GM23248 (cell line): ENCODE measurements around the gene GRK3. TPM values are rescaled to one million over a fixed set of nuclear protein-coding genes. Genes with fewer than 3 reads are reported as not detected.
"Not testable (repeated sequence)": the region's sequence is repeated elsewhere in the genome, so short reads cannot be mapped to it uniquely, and the experiment has no call there.

Experiments used
- DNase-seq: peaks from one replicate; pipeline ENCODE4 v3.0.0-alpha.2; 2015
- H2AFZ ChIP-seq: fragments of 200-600 bp; sonication (generic); 2 replicates; pipeline ENCODE4 v1.6.1; 2016; ENCODE audit warnings: antibody characterized with exemption
- H3F3A ChIP-seq: fragments of 200-600 bp; sonication (generic); 2 replicates; pipeline ENCODE4 v1.6.1; 2016; ENCODE audit warnings: mild to moderate bottlenecking, antibody characterized with exemption, mixed run types; ENCODE audit not compliant: insufficient read depth
- H3K27ac ChIP-seq: fragments of 200-600 bp; sonication (generic); 2 replicates; pipeline ENCODE4 v1.5.1; 2016; ENCODE audit warnings: mild to moderate bottlenecking
- H3K27me3 ChIP-seq: fragments of 200-600 bp; sonication (generic); replicated peaks from 2 replicates; pipeline ENCODE4 v1.6.1; 2016; ENCODE audit warnings: mild to moderate bottlenecking; ENCODE audit not compliant: insufficient read depth
- H3K36me3 ChIP-seq: fragments of 200-600 bp; sonication (generic); 2 replicates; pipeline ENCODE4 v1.6.1; 2016; ENCODE audit warnings: low read depth, mild to moderate bottlenecking
- H3K4me1 ChIP-seq: fragments of 200-600 bp; sonication (generic); 2 replicates; pipeline ENCODE4 v1.6.1; 2016; ENCODE audit warnings: mild to moderate bottlenecking; ENCODE audit not compliant: insufficient read depth
- H3K4me2 ChIP-seq: fragments of 200-600 bp; sonication (generic); one replicate; pipeline ENCODE4 v1.6.1; 2016; ENCODE audit warnings: mild to moderate bottlenecking; ENCODE audit not compliant: unreplicated experiment
- H3K4me3 ChIP-seq: fragments of 200-600 bp; sonication (generic); 2 replicates; pipeline ENCODE4 v1.5.1; 2016; ENCODE audit warnings: mild to moderate bottlenecking
- H3K79me2 ChIP-seq: fragments of 200-600 bp; sonication (generic); 2 replicates; pipeline ENCODE4 v1.6.1; 2016; ENCODE audit warnings: mild to moderate bottlenecking; ENCODE audit not compliant: insufficient read depth
- H3K9ac ChIP-seq: fragments of 200-600 bp; sonication (generic); 2 replicates; pipeline ENCODE4 v1.6.1; 2016; ENCODE audit warnings: mild to moderate bottlenecking
- H3K9me2 ChIP-seq: fragments of 200-600 bp; sonication (generic); 2 replicates; pipeline ENCODE4 v1.6.1; 2016; ENCODE audit warnings: mixed run types, mild to moderate bottlenecking, moderate library complexity; ENCODE audit not compliant: insufficient read depth
- H3K9me3 ChIP-seq: fragments of 200-600 bp; sonication (generic); one replicate; pipeline ENCODE4 v1.6.1; 2017; ENCODE audit warnings: low read depth
- H4K20me1 ChIP-seq: fragments of 200-600 bp; sonication (generic); 2 replicates; pipeline ENCODE4 v1.6.0; 2016; ENCODE audit not compliant: insufficient read depth
- EZH2 ChIP-seq: fragments of 200-600 bp; sonication (generic); IDR thresholded peaks from 2 replicates; pipeline ENCODE4 v1.6.1; 2018; ENCODE audit warnings: antibody characterized with exemption, mild to moderate bottlenecking; ENCODE audit not compliant: insufficient read depth, poor library complexity, severe bottlenecking
- EZH2phosphoT487 ChIP-seq: fragments of 200-600 bp; sonication (generic); IDR thresholded peaks from 2 replicates; pipeline ENCODE4 v1.6.1; 2018; ENCODE audit warnings: antibody characterized with exemption, moderate library complexity, mild to moderate bottlenecking, low read depth; ENCODE audit not compliant: insufficient read depth
- WGBS, 2 experiments: methylation state at CpG; one replicate each; pipeline ENCODE4 v1.1.6; 2015 to 2017; ENCODE audit warnings: low lambda C conversion rate in 2 of 2, low coverage in 1 of 2; ENCODE audit errors: missing lambda C conversion rate in 2 of 2; 5-methylcytosine and 5-hydroxymethylcytosine counted together
- in situ Hi-C: fragments of 300-500 bp; cut with MboI; formaldehyde crosslinking; loops from 2 replicates; pipeline ENCODE4 v1.15.0; 2020
- polyA plus RNA-seq: library from polyadenylated mRNA; unstranded; fragments of >200 nt; fragmentation: Nextera tagmentation; extraction: Ambion mirVana; gene quantifications from 2 replicates; pipeline ENCODE4 v1.2.1, GENCODE V29; 2016
- total RNA-seq: library from RNA; depleted of rRNA; stranded (reverse); fragments of >200 nt; shearing (Covaris generic); gene quantifications from 2 replicates; pipeline ENCODE4 v1.2.3, GENCODE V29; 2014

The GRK3 gene
- total and polyA plus RNA-seq, 2 experiments from 2014 or later = 0.08 to 0.11 TPM

DNA sequence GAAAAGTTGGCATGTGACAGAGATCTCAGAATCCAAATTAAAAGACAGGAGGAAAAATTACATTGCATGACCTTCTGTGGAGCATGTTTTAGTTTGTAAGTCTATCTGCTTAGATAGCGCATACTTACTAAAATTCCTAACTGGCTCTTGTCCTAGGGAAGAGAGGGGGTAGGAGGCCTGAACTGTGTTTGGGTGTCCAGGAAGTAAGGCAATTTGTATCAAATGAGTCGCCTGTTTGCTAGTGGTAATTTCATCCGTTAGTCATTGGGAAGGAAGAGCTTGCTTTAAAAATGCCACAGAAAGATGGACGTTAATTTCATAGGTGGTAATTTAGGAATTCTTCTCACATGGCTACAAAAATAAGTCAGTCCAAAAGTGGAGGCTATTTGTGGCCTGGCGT, 18.5 kb downstream of the GRK3 start:
- Histone ChIP-seq H3K4me2 (no peak overlapping the region), H3F3A (no peaks in the 10 kb centered on the region), H3K9me3 (no peaks in the 10 kb centered on the region), H3K9ac (no peak overlapping the region), H3K9me2 (no peaks in the 10 kb centered on the region), H3K27me3 (no peaks in the 10 kb centered on the region), H3K79me2 (no peaks in the 10 kb centered on the region), H4K20me1 (no peaks in the 10 kb centered on the region), H3K36me3 (no peaks in the 10 kb centered on the region), H3K4me3 (no peak overlapping the region), H3K4me1 (0 out of 2 replicates have a peak, but pooled peaks cover 7% of the 10 kb centered on the region), H2AFZ (0 out of 2 replicates have a peak overlapping the region, but pooled peaks have one; percentile 2), H3K27ac (no peak overlapping the region)
- in situ Hi-C loops = no loop called here
- peak; percentile 39 for DNase-seq
- TF ChIP-seq EZH2 (no peak), EZH2phosphoT487 (no peak)
- 24 to 26% methylated on average over 5 of the region's 5 CpGs for WGBS, 2 experiments

DNA sequence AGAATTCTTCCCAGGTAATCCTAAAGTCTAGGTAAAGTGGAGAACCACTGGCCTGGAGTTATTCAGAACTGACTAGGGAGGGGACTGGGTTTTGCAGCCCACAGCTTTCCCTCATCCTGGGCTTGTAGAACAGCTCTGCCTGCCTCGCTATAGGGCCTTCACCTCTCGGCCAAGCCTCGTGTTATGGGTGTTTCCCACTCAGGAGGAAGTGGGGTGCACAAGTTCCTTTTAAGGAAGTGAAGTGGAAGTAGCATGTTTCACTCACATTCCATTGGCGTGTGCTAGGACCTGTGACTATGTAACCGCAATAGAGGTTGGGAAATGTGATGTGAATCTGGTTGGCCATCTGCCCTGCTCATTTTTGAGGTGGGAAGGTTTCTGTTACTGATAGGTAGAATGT, 20.5 kb downstream of the GRK3 start:
- in situ Hi-C loops, H4K20me1 ChIP-seq: not testable (repeated sequence)

DNA sequence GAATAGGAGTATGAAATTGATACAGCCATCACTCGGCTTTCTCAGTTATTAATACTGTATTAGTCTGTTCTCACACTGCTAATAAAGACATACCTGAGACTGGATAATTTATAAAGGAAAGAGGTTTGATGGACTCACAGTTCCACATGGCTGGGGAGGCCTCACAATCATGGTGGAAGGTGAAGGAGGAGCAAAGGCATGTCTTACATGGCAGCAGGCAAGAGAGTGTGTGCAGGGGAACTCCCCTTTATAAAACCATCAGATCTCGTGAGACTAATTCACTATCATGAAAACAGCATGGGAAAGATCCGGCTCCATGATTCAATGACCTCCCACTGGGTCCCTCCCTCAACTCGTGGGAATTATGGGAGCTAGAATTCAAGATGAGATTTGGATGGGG, 25.2 kb downstream of the GRK3 start:
- WGBS, 2 experiments = 61 to 75% methylated on average over 4 of the region's 4 CpGs
- in situ Hi-C loops = not testable (repeated sequence)

More for the DNA sequence above, 20.5 kb downstream of the GRK3 start:
- not testable (repeated sequence) for H3K9ac ChIP-seq, H3K9me3 ChIP-seq, H3K27ac ChIP-seq, H3K79me2 ChIP-seq, H3K4me1 ChIP-seq, H3F3A ChIP-seq, H3K27me3 ChIP-seq, DNase-seq, H3K4me3 ChIP-seq, H2AFZ ChIP-seq, H3K4me2 ChIP-seq, H3K36me3 ChIP-seq, H3K9me2 ChIP-seq
- WGBS, 2 experiments = 56 to 72% methylated on average over 5 of the region's 5 CpGs

DNA sequence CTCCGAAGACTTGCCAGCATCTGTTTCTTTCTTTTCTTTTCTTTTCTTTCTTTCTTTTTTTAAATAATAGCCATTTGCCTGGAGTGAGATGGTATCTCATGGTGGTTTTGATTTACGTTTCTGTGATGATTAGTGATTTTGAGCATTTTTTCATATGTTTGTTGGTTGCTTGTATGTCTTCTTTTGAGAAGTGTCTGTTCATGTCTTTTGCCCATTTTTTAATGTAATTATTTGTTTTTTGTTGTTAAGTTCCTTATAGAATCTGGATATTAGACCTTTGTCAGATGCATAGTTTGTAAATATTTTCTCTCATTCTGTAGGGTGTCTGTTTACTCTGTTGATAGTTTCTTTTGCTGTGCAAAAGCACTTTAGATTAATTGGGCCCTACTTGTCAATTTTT, 28.8 kb downstream of the GRK3 start:
- H3F3A ChIP-seq, H3K4me1 ChIP-seq, DNase-seq, H3K27ac ChIP-seq, H4K20me1 ChIP-seq, H3K4me2 ChIP-seq, H3K27me3 ChIP-seq, H3K36me3 ChIP-seq, H3K9me3 ChIP-seq, in situ Hi-C loops, H3K4me3 ChIP-seq, H2AFZ ChIP-seq, H3K9ac ChIP-seq, H3K9me2 ChIP-seq, H3K79me2 ChIP-seq: not testable (repeated sequence)
- 58 to 70% methylated on average over 2 of the region's 2 CpGs for WGBS, 2 experiments

More for the DNA sequence above, 25.2 kb downstream of the GRK3 start:
- H3K4me2 ChIP-seq, H3F3A ChIP-seq, H3K27me3 ChIP-seq, H3K4me3 ChIP-seq, H3K27ac ChIP-seq, H3K9me2 ChIP-seq, H4K20me1 ChIP-seq, H3K79me2 ChIP-seq, H3K9me3 ChIP-seq, H3K4me1 ChIP-seq, H3K36me3 ChIP-seq, H2AFZ ChIP-seq, H3K9ac ChIP-seq, DNase-seq: not testable (repeated sequence)

DNA sequence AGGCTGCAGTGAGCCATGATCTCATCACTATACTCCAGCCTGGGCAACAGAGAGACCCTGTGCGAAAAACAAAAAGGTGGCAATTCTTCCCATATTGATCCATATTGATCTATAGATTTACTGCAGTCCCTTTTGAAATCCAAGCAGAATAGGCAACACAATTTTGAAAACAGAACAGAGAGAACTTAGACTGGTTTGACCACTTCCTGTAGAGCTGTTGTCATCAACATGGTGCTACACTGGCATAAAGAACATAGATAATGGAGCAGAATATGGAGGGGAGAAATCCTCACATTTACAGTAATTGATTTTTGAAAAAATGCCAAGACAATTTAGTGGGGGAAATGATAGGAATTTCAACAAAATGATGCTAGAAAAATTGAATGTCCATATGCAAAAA, 34.1 kb downstream of the GRK3 start:
- in situ Hi-C loops = no loop called here
- Histone ChIP-seq H3K9ac (no peak overlapping the region), H3K27me3 (no peaks in the 10 kb centered on the region), H3K4me3 (no peak overlapping the region), H3K79me2 (no peaks in the 10 kb centered on the region), H3K9me2 (no peaks in the 10 kb centered on the region), H3K4me1 (no peaks in the 10 kb centered on the region), H3K27ac (no peak overlapping the region), H3K36me3 (no peaks in the 10 kb centered on the region), H3K9me3 (no peaks in the 10 kb centered on the region), H2AFZ (no peak overlapping the region), H3F3A (no peaks in the 10 kb centered on the region), H3K4me2 (no peak overlapping the region), H4K20me1 (no peaks in the 10 kb centered on the region)
- TF ChIP-seq EZH2 (no peak), EZH2phosphoT487 (no peak)
- DNase-seq = no peak
- 86 to 92% methylated on average over 1 of the region's 1 CpG for WGBS, 2 experiments
